Endothelial cell of umbilical vein (primary cell): ENCODE results near the gene P3H2.

Source experiments
- JUN ChIP-seq: IDR thresholded peaks from 2 replicates; pipeline ENCODE4 v1.6.1; 2011; ENCODE audit warnings: borderline replicate concordance, low read depth; ENCODE audit not compliant: insufficient read length, insufficient read depth
- POLR2A ChIP-seq: IDR thresholded peaks from 2 replicates; pipeline ENCODE4 v1.6.1; 2012; ENCODE audit warnings: low read depth, mild to moderate bottlenecking, control low read depth, low read length
- POLR2AphosphoS5 ChIP-seq: IDR thresholded peaks from 2 replicates; pipeline ENCODE4 v1.6.1; 2012; ENCODE audit warnings: low read depth, mild to moderate bottlenecking, control low read depth, low read length, moderate library complexity; ENCODE audit not compliant: insufficient read depth

- TF ChIP-seq JUN (no peak), POLR2AphosphoS5 (no peak), POLR2A (no peak)
These were observed 112.3 kb downstream of the P3H2 start for GRCh38 chr3:190008432-190008831.
